GM12878 (cell line): ENCODE measurements around the gene DYNC1H1. TPM values are rescaled to one million over a fixed set of nuclear protein-coding genes. Genes with fewer than 3 reads are reported as not detected.
A peak's percentile ranks its signal among the peaks of the same experiment; 100 is the strongest.

Experiments
- ATAC-seq: fragments of 200-7000 bp; cut with Tn5 transposase; 3 replicates; pipeline ENCODE4 v1.9.1; 2020; ENCODE audit warnings: mild to moderate bottlenecking, moderate library complexity
- BruUV-seq: library from RNA; stranded (reverse); fragments of 400-500 nt; replicated peaks from 2 replicates; lab custom pipeline; 2021; lab: Mats Ljungman, UMichigan
- CTCF ChIA-PET: fragments of 300-600 bp; sonication (Branson Sonifier 250); formaldehyde crosslinking; extraction: SDS; loops from one replicate; lab custom pipeline; 2021; ENCODE audit warnings: inconsistent platforms; lab: Yijun Ruan, JAX
- POLR2A ChIA-PET: fragments of 350-600 bp; formaldehyde crosslinking; extraction: SDS; loops from one replicate; lab custom pipeline; 2021; ENCODE audit warnings: inconsistent platforms; lab: Charles Lee
- RAD21 ChIA-PET: fragments of 300-600 bp; sonication (Branson Sonifier 250); formaldehyde crosslinking; loops from one replicate; lab custom pipeline; 2023; ENCODE audit warnings: antibody characterized with exemption; ENCODE audit not compliant: unreplicated experiment; lab: Charles Lee
- SMC1A ChIA-PET: fragments of 300-600 bp; sonication (Branson Sonifier 250); formaldehyde crosslinking; loops from one replicate; lab custom pipeline; 2023; ENCODE audit not compliant: unreplicated experiment, uncharacterized antibody; lab: Charles Lee
- DNase-seq: peaks from one replicate; pipeline ENCODE4 v3.0.0-alpha.2; 2011; ENCODE audit warnings: low read depth, low spot score
- FAIRE-seq: peaks from 3 replicates; lab custom pipeline; 2011; peaks lifted over from hg19 to GRCh38; lab: Jason Lieb, UNC
- H2AFZ ChIP-seq: 2 replicates; pipeline ENCODE4 v1.6.0; 2011; ENCODE audit warnings: low read depth, low read length, control low read depth; ENCODE audit not compliant: control insufficient read depth
- H3K27ac ChIP-seq: 2 replicates; pipeline ENCODE4 v1.5.1; 2011; ENCODE audit warnings: control low read depth; ENCODE audit not compliant: control insufficient read depth, insufficient read depth
- H3K27me3 ChIP-seq, 2 experiments: replicated peaks in 1 of 2; 2 replicates each; pipeline versions ENCODE4 v1.6.0 to v1.6.1; 2011; ENCODE audit warnings: low read length in 1 of 2; ENCODE audit not compliant: control insufficient read depth in 2 of 2, insufficient read depth in 2 of 2
- H3K36me3 ChIP-seq, 2 experiments: 2 replicates each; pipeline ENCODE4 v1.5.1; 2011; ENCODE audit warnings: low read length in 1 of 2; ENCODE audit not compliant: control insufficient read depth in 2 of 2, insufficient read depth in 2 of 2
- H3K4me1 ChIP-seq: 2 replicates; pipeline ENCODE4 v1.6.1; 2011; ENCODE audit warnings: mild to moderate bottlenecking, low read length, moderate library complexity, mixed read lengths; ENCODE audit not compliant: control insufficient read depth, insufficient read depth
- H3K4me2 ChIP-seq: 2 replicates; pipeline ENCODE4 v1.6.0; 2011; ENCODE audit warnings: control low read depth; ENCODE audit not compliant: control insufficient read depth, insufficient read depth
- H3K4me3 ChIP-seq: fragments of 200-600 bp; sonication (generic); 2 replicates; pipeline ENCODE4 v1.5.1; 2016
- H3K79me2 ChIP-seq: 2 replicates; pipeline ENCODE4 v1.6.0; 2011; ENCODE audit warnings: low read length; ENCODE audit not compliant: control insufficient read depth, insufficient read depth
- H3K9ac ChIP-seq: 2 replicates; pipeline ENCODE4 v1.8.0; 2011; ENCODE audit warnings: low read length, control low read depth, mixed read lengths; ENCODE audit not compliant: control insufficient read depth, insufficient read depth
- H3K9me3 ChIP-seq: replicated peaks from 3 replicates; pipeline ENCODE4 v1.5.1; 2011; ENCODE audit warnings: mild to moderate bottlenecking, low read length; ENCODE audit not compliant: control insufficient read depth, insufficient read depth
- H4K20me1 ChIP-seq: 2 replicates; pipeline ENCODE4 v1.6.0; 2011; ENCODE audit not compliant: control insufficient read depth, insufficient read depth
- BRCA1 ChIP-seq: IDR thresholded peaks from 2 replicates; pipeline ENCODE4 v1.6.1; 2011; ENCODE audit warnings: low read depth, low read length, improper control_type of control experiment
- ETV6 ChIP-seq, 2 experiments: fragments of 450-650 bp in 1 of 2; IDR thresholded peaks in 1 of 2; conservative IDR thresholded peaks in 1 of 2; 2 replicates each; pipeline ENCODE4 v1.6.1; 2014; ENCODE audit warnings: antibody characterized with exemption in 1 of 2, borderline replicate concordance in 1 of 2, low read depth in 1 of 2, mild to moderate bottlenecking in 1 of 2, moderate library complexity in 1 of 2
- FOXM1 ChIP-seq: IDR thresholded peaks from 2 replicates; pipeline ENCODE4 v1.6.1; 2012; ENCODE audit warnings: low read depth, mild to moderate bottlenecking, inconsistent platforms, low read length, moderate library complexity
- GATAD2B ChIP-seq: fragments of 450-650 bp; conservative IDR thresholded peaks from 2 replicates; pipeline ENCODE4 v1.6.1; 2017; ENCODE audit warnings: low read depth, mild to moderate bottlenecking, moderate library complexity
- HDGF ChIP-seq: fragments of 450-650 bp; IDR thresholded peaks from 2 replicates; pipeline ENCODE4 v1.6.1; 2016; ENCODE audit warnings: antibody characterized with exemption
- LARP7 ChIP-seq: fragments of 450-650 bp; IDR thresholded peaks from 2 replicates; pipeline ENCODE4 v1.6.1; 2017; ENCODE audit warnings: mild to moderate bottlenecking
- MEF2A ChIP-seq: IDR thresholded peaks from 2 replicates; pipeline ENCODE4 v1.6.1; 2011; ENCODE audit warnings: low read depth, mild to moderate bottlenecking, low read length, moderate library complexity; ENCODE audit not compliant: insufficient read depth
- MTA2 ChIP-seq: fragments of 450-650 bp; IDR thresholded peaks from 2 replicates; pipeline ENCODE4 v1.6.1; 2016; ENCODE audit warnings: low read depth, mild to moderate bottlenecking, moderate library complexity
- MYB ChIP-seq: fragments of 150-350 bp; IDR thresholded peaks from 2 replicates; pipeline ENCODE4 v1.6.1; 2014; ENCODE audit warnings: mild to moderate bottlenecking, low read depth, low read length, borderline replicate concordance
- POLR2AphosphoS2 ChIP-seq: IDR thresholded peaks from 2 replicates; pipeline ENCODE4 v1.6.1; 2011; ENCODE audit warnings: low read depth, mild to moderate bottlenecking, low read length, improper control_type of control experiment, moderate library complexity
- RAD21 ChIP-seq: IDR thresholded peaks from 2 replicates; pipeline ENCODE4 v1.6.1; 2011; ENCODE audit warnings: mild to moderate bottlenecking, low read depth, low read length, moderate library complexity; ENCODE audit not compliant: insufficient read depth
- RBBP5 ChIP-seq: fragments of 200-600 bp; sonication (generic); conservative IDR thresholded peaks from 2 replicates; pipeline ENCODE4 v1.6.1; 2016
- TCF12 ChIP-seq: IDR thresholded peaks from 2 replicates; pipeline ENCODE4 v1.6.1; 2011; ENCODE audit warnings: low read depth, mild to moderate bottlenecking, low read length
- ZBTB11 ChIP-seq: fragments of 450-650 bp; formaldehyde crosslinking; IDR thresholded peaks from 2 replicates; pipeline ENCODE4 v1.5.0; 2022; ENCODE audit warnings: mild to moderate bottlenecking, missing genetic modification characterization
- ZBTB33 ChIP-seq: fragments of 450-650 bp; IDR thresholded peaks from 2 replicates; pipeline ENCODE4 v1.6.1; 2017; ENCODE audit warnings: mild to moderate bottlenecking
- WGBS: methylation state at CpG from one replicate; pipeline ENCODE4 v1.1.6; 2016; ENCODE audit warnings: low lambda C conversion rate; ENCODE audit not compliant: insufficient replicate concordance, insufficient coverage; ENCODE audit errors: missing lambda C conversion rate; 5-methylcytosine and 5-hydroxymethylcytosine counted together
- in situ Hi-C: fragments of 300-500 bp; cut with MboI; formaldehyde crosslinking; loops from 9 replicates; pipeline ENCODE4 v1.14.3; 2018; ENCODE audit warnings: mixed read lengths
- intact Hi-C: fragments of 100-400 bp; cut with micrococcal nuclease; formaldehyde crosslinking; loops from one replicate; pipeline ENCODE4 v1.14.2; 2022; ENCODE audit not compliant: unreplicated experiment
- polyA plus RNA-seq, 11 experiments: library from polyadenylated mRNA; depleted of rRNA in 4 of 11; unstranded in 6 of 11; stranded (reverse) in 5 of 11; fragments of >200 nt; fragmentation: Nextera tagmentation in 4 of 11; fragmentation: Illumina TruSeq in 1 of 11; extraction: Ambion mirVana in 4 of 11; extraction: Trizol in 1 of 11; gene quantifications; 1 replicate in 1 of 11; 2 replicates in 10 of 11; pipeline versions ENCODE4 v1.2.1 to v1.2.3, GENCODE V29; 2011 to 2016; ENCODE audit warnings: inconsistent platforms in 2 of 11, missing spikeins in 2 of 11, low read depth in 1 of 11
- total RNA-seq, 4 experiments: library from RNA; depleted of rRNA in 3 of 4; stranded (reverse); fragments of >200 nt in 3 of 4; fragmentation: Illumina TruSeq in 1 of 4; extraction: Trizol in 1 of 4; gene quantifications; 2 replicates each; pipeline versions ENCODE4 v1.2.1 to v1.2.3, GENCODE V29; 2013 to 2021

Gene DYNC1H1
- total and polyA plus RNA-seq, 10 of the 15 experiments (the other 5 are each of a cell fraction or from before 2014, with no cell fraction given) = 38.4 to 291 (median 111) TPM

- 0 out of 2 replicates have a peak, but pooled peaks have one; percentile 35 for TF ChIP-seq GATAD2B
- 0 out of 2 replicates have a peak, but pooled peaks have one; percentile 43 for TF ChIP-seq LARP7
- peak; percentile 95 for TF ChIP-seq RAD21
- TF ChIP-seq ZBTB33 = no peak
- TF ChIP-seq MEF2A = peak; percentile 39; the same call in 1 of the 2 replicates
- TF ChIP-seq HDGF = no peak
These were observed 3.2 kb upstream of the DYNC1H1 start (continued) for GRCh38 chr14:101961011-101961721.

GRCh38 chr14:101961746-101962502 is 2.4 kb upstream of the DYNC1H1 start:
- no peak for FAIRE-seq
- no peak for ATAC-seq
- Histone ChIP-seq H2AFZ (no peak overlapping the region), H3K9me3 (no peaks in the 10 kb centered on the region), H3K4me1 (no peaks in the 10 kb centered on the region), H3K27me3 (no peaks in the 10 kb centered on the region), H3K4me3 (no peak overlapping the region), H4K20me1 (no peaks in the 10 kb centered on the region), H3K4me2 (no peak overlapping the region), H3K36me3 (no peaks in the 10 kb centered on the region), H3K27ac (no peak overlapping the region), H3K9ac (no peak overlapping the region), H3K79me2 (peaks cover 26% of the 10 kb centered on the region)
- SMC1A ChIA-PET = interaction anchor here (0.8 to 7.5 kb wide), 6 partner anchors 32 to 354 kb away, joined by 3 to 67 read pairs (median 9); partner anchors contain the start of gene MOK
- no peak for DNase-seq
- in situ Hi-C loops (loop anchor here (5.0 to 10.0 kb wide), 3 partner anchors 135 to 553 kb away; partner anchors contain the start of gene ZNF839), intact Hi-C loops (loop anchor here (1.0 to 10.0 kb wide), 5 partner anchors 32 to 553 kb away; no protein-coding TSS in a partner anchor)
- CTCF ChIA-PET = interaction anchor here (0.6 to 7.8 kb wide), 23 partner anchors 10 to 353 kb away, joined by 3 to 58 read pairs (median 5); no protein-coding TSS in a partner anchor
- POLR2A ChIA-PET = interaction anchor here (0.7 kb wide), 1 partner anchor 30 kb away, joined by 3 read pairs; no protein-coding TSS in a partner anchor
- no TSS peak for BruUV-seq
- WGBS = 44% methylated on average over 9 of the region's 9 CpGs
- RAD21 ChIA-PET = interaction anchor here (0.8 to 2.8 kb wide), 7 partner anchors 14 to 354 kb away, joined by 3 to 12 read pairs (median 4); no protein-coding TSS in a partner anchor
- TF ChIP-seq RBBP5 (no peak), MTA2 (no peak), TCF12 (no peak), MYB (no peak), BRCA1 (no peak), ZBTB11 (CRISPR knock-in tag) (no peak), POLR2AphosphoS2 (no peak), FOXM1 (no peak), ETV6 (conservative IDR thresholded peaks at IDR 0.05 in 1 of 2, IDR thresholded peaks at IDR 0.05 in 1 of 2; ENCODE audit: borderline replicate concordance in 1 of 2, low read depth in 1 of 2) (no peak)
